ENCODE data around the gene SYNE3. TPM values are rescaled to one million over a fixed set of nuclear protein-coding genes. Genes with fewer than 3 reads are reported as not detected.

Gene SYNE3
- total and polyA plus RNA-seq, 9 of the 15 experiments (the other 6 are each of a cell fraction or from before 2014, with no cell fraction given): 0.04 to 3.1 (median 0.55) TPM

DNA sequence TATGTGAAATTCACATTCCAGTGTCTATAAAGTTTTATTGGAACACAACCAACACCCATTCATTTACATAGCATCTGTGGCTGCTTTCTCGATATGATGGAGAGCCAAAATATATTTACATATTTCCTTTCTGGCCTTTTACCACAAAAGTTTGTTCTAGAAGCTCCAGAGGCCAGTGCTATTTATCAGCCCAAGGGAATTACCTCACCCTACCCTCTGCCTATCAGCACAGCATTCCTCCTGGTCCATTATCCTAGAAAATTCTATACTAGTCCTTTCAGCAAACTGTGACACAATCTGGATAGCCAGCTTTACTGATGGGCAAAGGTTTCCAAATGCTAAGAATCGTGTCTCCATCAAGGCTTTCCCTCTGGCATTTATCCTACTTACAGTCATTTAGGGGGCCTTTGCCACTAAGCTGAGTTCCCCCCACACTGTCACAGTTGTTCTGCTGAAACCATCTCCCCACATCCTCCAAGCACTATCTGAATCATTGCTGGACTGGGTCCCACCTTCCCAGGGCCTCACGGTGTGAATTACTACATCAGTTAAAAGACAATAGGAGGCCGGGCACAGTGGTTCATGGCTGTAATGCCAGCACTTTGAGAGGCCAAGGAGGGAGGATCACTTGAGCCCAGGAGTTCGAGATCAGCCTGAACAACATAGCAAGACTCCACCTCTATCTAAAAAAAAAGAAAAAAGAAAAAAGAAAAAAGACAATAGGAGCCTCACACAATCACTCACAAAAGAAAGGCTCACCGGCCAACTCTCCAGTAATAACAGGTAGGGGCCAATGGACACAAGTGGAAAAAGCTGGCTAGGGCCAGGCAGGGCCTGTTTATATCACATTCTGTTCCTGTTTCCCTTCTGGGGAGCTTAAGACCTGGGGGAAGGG is 12.1 kb downstream of the SYNE3 start:
- FAIRE-seq (no peak), DNase-seq (ENCODE audit: extremely low read depth in 1 of 4, low spot score in 3 of 4) (no peak), ATAC-seq (no peak)
- no peak overlapping the region for H3K27ac ChIP-seq (ENCODE audit: extremely low read depth, low read depth, low read length)
- H3K36me3 ChIP-seq (ENCODE audit: control insufficient read depth, insufficient read depth, low read length): no peaks in the 10 kb centered on the region
- ChIA-PET POLR2A (interaction anchor here (0.5 to 1.2 kb wide), 6 partner anchors 8 to 68 kb away, joined by 3 to 4 read pairs (median 3); no protein-coding TSS in a partner anchor), CTCF (ENCODE audit: low intra/inter-chr PET ratio) (no interaction called here)
- intact Hi-C loops (cut with micrococcal nuclease) (no loop called here), in situ Hi-C loops (cut with MboI) (no loop called here)
- no peak overlapping the region for H3K4me2 ChIP-seq (ENCODE audit: insufficient read depth, low read length)
- H3K9ac ChIP-seq (ENCODE audit: insufficient read depth in 1 of 2, low read depth in 2 of 2, low read length in 2 of 2): no peak overlapping the region
- no peaks in the 10 kb centered on the region for H3K9me3 ChIP-seq (replicated peaks; ENCODE audit: control insufficient read depth, insufficient read depth, low read depth, low read length)
- WGBS (ENCODE audit: insufficient coverage, low coverage, missing lambda C conversion rate): 15% methylated on average over 2 of the region's 6 CpGs
- H3K27me3 ChIP-seq (ENCODE audit: control insufficient read depth in 2 of 2, insufficient read depth in 2 of 2, low read length in 2 of 2): no peaks in the 10 kb centered on the region; a peak in 1 of 5 replicates
- H3K9me1 ChIP-seq (ENCODE audit: control insufficient read depth, insufficient read depth, low read length): no peaks in the 10 kb centered on the region
- H3K4me3 ChIP-seq: no peak overlapping the region
- H3K4me1 ChIP-seq (replicated peaks in 1 of 2; ENCODE audit: control insufficient read depth in 2 of 2, insufficient read depth in 2 of 2, low read length in 2 of 2): peaks cover 18 to 22% of the 10 kb centered on the region in 2 experiments
- no peaks in the 10 kb centered on the region; the same call in 1 of the 2 replicates for H4K20me1 ChIP-seq (replicated peaks; ENCODE audit: control insufficient read depth, insufficient read depth, low read length)
- no TSS peak for BruUV-seq (replicated peaks)
- H2AFZ ChIP-seq (ENCODE audit: low read depth, low read length): no peak overlapping the region
- H3K79me2 ChIP-seq (ENCODE audit: control insufficient read depth, insufficient read depth, low read length): no peaks in the 10 kb centered on the region
- TF ChIP-seq, protein P1, sequence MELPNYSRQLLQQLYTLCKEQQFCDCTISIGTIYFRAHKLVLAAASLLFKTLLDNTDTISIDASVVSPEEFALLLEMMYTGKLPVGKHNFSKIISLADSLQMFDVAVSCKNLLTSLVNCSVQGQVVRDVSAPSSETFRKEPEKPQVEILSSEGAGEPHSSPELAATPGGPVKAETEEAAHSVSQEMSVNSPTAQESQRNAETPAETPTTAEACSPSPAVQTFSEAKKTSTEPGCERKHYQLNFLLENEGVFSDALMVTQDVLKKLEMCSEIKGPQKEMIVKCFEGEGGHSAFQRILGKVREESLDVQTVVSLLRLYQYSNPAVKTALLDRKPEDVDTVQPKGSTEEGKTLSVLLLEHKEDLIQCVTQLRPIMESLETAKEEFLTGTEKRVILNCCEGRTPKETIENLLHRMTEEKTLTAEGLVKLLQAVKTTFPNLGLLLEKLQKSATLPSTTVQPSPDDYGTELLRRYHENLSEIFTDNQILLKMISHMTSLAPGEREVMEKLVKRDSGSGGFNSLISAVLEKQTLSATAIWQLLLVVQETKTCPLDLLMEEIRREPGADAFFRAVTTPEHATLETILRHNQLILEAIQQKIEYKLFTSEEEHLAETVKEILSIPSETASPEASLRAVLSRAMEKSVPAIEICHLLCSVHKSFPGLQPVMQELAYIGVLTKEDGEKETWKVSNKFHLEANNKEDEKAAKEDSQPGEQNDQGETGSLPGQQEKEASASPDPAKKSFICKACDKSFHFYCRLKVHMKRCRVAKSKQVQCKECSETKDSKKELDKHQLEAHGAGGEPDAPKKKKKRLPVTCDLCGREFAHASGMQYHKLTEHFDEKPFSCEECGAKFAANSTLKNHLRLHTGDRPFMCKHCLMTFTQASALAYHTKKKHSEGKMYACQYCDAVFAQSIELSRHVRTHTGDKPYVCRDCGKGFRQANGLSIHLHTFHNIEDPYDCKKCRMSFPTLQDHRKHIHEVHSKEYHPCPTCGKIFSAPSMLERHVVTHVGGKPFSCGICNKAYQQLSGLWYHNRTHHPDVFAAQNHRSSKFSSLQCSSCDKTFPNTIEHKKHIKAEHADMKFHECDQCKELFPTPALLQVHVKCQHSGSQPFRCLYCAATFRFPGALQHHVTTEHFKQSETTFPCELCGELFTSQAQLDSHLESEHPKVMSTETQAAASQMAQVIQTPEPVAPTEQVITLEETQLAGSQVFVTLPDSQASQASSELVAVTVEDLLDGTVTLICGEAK (IDR thresholded peaks at IDR 0.05): peak; percentile 90
- TF ChIP-seq, protein P1 (CRISPR knock-in tag; IDR thresholded peaks at IDR 0.05): peak; percentile 88
- TF ChIP-seq ZBTB8A (IDR thresholded peaks at IDR 0.05; ENCODE audit: partially characterized antibody) (no peak), SAFB2 (IDR thresholded peaks at IDR 0.05; ENCODE audit: borderline replicate concordance, low read depth, low read length, severe bottlenecking) (no peak), HMGN3 (IDR thresholded peaks at IDR 0.05; ENCODE audit: borderline replicate concordance, extremely low read depth, insufficient read length, low read depth, low read length) (no peak), CBFB (CRISPR knock-in tag; IDR thresholded peaks at IDR 0.05) (no peak)
- TF ChIP-seq, protein P2, sequence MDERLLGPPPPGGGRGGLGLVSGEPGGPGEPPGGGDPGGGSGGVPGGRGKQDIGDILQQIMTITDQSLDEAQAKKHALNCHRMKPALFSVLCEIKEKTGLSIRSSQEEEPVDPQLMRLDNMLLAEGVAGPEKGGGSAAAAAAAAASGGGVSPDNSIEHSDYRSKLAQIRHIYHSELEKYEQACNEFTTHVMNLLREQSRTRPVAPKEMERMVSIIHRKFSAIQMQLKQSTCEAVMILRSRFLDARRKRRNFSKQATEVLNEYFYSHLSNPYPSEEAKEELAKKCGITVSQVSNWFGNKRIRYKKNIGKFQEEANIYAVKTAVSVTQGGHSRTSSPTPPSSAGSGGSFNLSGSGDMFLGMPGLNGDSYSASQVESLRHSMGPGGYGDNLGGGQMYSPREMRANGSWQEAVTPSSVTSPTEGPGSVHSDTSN (CRISPR knock-in tag; IDR thresholded peaks at IDR 0.05; ENCODE audit: low read depth): no peak
- TF ChIP-seq, protein P2 (tag; conservative IDR thresholded peaks at IDR 0.05; ENCODE audit: low read depth): no peak
